CD4-positive, alpha-beta memory T cell (primary cell): ENCODE data around the gene SIGLEC6. TPM values are rescaled to one million over a fixed set of nuclear protein-coding genes. Genes with fewer than 3 reads are reported as not detected.
A peak's percentile ranks its signal among the peaks of the same experiment; 100 is the strongest.

ENCODE experiments used
- CTCF ChIA-PET: fragments of 350-600 bp; sonication (Branson Sonifier 250); formaldehyde crosslinking; loops from one replicate; lab custom pipeline; 2021; ENCODE audit warnings: inconsistent platforms; ENCODE audit not compliant: partially characterized antibody; lab: Charles Lee
- POLR2A ChIA-PET: fragments of 350-600 bp; sonication (Branson Sonifier 250); formaldehyde crosslinking; loops from one replicate; lab custom pipeline; 2021; ENCODE audit not compliant: partially characterized antibody; lab: Charles Lee
- DNase-seq, 5 donors: peaks; one replicate each; pipeline versions ENCODE4 v3.0.0 to v3.0.0-alpha.2; 2020 to 2022; ENCODE audit warnings: mixed read lengths in 1 of 5
- H3K27ac ChIP-seq: one replicate; pipeline ENCODE4 v1.7.0; 2013; ENCODE audit warnings: low read depth, low read length
- H3K27me3 ChIP-seq: 2 replicates; pipeline ENCODE4 v1.7.0; 2013; ENCODE audit warnings: mild to moderate bottlenecking, low read length, moderate library complexity; ENCODE audit not compliant: insufficient read depth
- H3K36me3 ChIP-seq: 2 replicates; pipeline ENCODE4 v1.7.0; 2013; ENCODE audit warnings: mild to moderate bottlenecking, low read length, moderate library complexity; ENCODE audit not compliant: insufficient read depth
- H3K4me1 ChIP-seq: 2 replicates; pipeline ENCODE4 v1.7.0; 2013; ENCODE audit warnings: mild to moderate bottlenecking, low read length, moderate library complexity; ENCODE audit not compliant: insufficient read depth
- H3K4me3 ChIP-seq, 2 donors: one replicate each; pipeline ENCODE4 v1.7.0; 2013; ENCODE audit warnings: low read length in 2 of 2, mild to moderate bottlenecking in 1 of 2
- H3K9me3 ChIP-seq, 2 donors: one replicate each; pipeline ENCODE4 v1.7.0; 2013; ENCODE audit warnings: low read length in 2 of 2, control low read depth in 1 of 2; ENCODE audit not compliant: control insufficient read depth in 1 of 2
- H3K27ac Mint-ChIP-seq, 7 donors: one replicate each; pipeline ENCODE4 v1.8.0; 2020 to 2021; ENCODE audit warnings: mixed read lengths in 7 of 7, mild to moderate bottlenecking in 6 of 7, inconsistent platforms in 3 of 7, moderate library complexity in 3 of 7
- H3K27me3 Mint-ChIP-seq, 2 donors: one replicate each; pipeline ENCODE4 v1.8.0; 2020 to 2021; ENCODE audit warnings: mixed read lengths in 2 of 2
- H3K36me3 Mint-ChIP-seq, 2 donors: one replicate each; pipeline ENCODE4 v1.8.0; 2020 to 2021; ENCODE audit warnings: mixed read lengths in 2 of 2, inconsistent platforms in 1 of 2, mild to moderate bottlenecking in 1 of 2
- H3K4me1 Mint-ChIP-seq, 4 donors: one replicate each; pipeline ENCODE4 v1.8.0; 2020 to 2021; ENCODE audit warnings: mixed read lengths in 4 of 4, mild to moderate bottlenecking in 1 of 4
- H3K4me3 Mint-ChIP-seq, 8 donors: one replicate each; pipeline ENCODE4 v1.8.0; 2020 to 2021; ENCODE audit warnings: mixed read lengths in 8 of 8, mild to moderate bottlenecking in 7 of 8, moderate library complexity in 6 of 8, inconsistent platforms in 3 of 8
- H3K9me3 Mint-ChIP-seq, 8 donors: one replicate each; pipeline ENCODE4 v1.8.0; 2020 to 2021; ENCODE audit warnings: mixed read lengths in 8 of 8, mild to moderate bottlenecking in 5 of 8, inconsistent platforms in 3 of 8, moderate library complexity in 1 of 8
- intact Hi-C: fragments of 100-400 bp; cut with micrococcal nuclease; formaldehyde crosslinking; loops from one replicate; pipeline ENCODE4 v1.15.1; 2023
- polyA plus RNA-seq, 2 donors: library from polyadenylated mRNA; unstranded; fragments of 300-500 nt; fragmentation: Illumina TruSeq; gene quantifications; one replicate each; pipeline ENCODE4 v1.2.3, GENCODE V29; 2021
- total RNA-seq, 2 experiments: library from RNA; stranded (reverse); gene quantifications; one replicate each; pipeline ENCODE4 v1.2.3, GENCODE V29; 2021

Gene SIGLEC6
- total and polyA plus RNA-seq, 4 experiments from 2014 or later: 0.10 TPM; not detected in 3

GRCh38 chr19:51541458-51542357, 10.2 kb upstream of the SIGLEC6 start:
- Histone ChIP-seq H3K9me3 (no peaks in the 10 kb centered on the region), H3K4me1 (no peaks in the 10 kb centered on the region), H3K27me3 (no peaks in the 10 kb centered on the region), H3K36me3 (no peaks in the 10 kb centered on the region), H3K27ac (no peak overlapping the region), H3K4me3 (no peak overlapping the region)
- H3K9me3 Mint-ChIP-seq: peaks cover 0 to 6% (median 2%) of the 10 kb centered on the region in 8 donors
- no peaks in the 10 kb centered on the region for H3K4me1 Mint-ChIP-seq
- no peak overlapping the region for H3K27ac Mint-ChIP-seq
- peaks cover 27 to 41% of the 10 kb centered on the region in 2 donors for H3K27me3 Mint-ChIP-seq
- no peaks in the 10 kb centered on the region for H3K36me3 Mint-ChIP-seq
- CTCF ChIA-PET: no interaction called here
- intact Hi-C loops: no loop called here
- POLR2A ChIA-PET: no interaction called here
- H3K4me3 Mint-ChIP-seq: peak overlapping the region in 1 of 8 donors; percentile 35
- DNase-seq: no peak

DNA sequence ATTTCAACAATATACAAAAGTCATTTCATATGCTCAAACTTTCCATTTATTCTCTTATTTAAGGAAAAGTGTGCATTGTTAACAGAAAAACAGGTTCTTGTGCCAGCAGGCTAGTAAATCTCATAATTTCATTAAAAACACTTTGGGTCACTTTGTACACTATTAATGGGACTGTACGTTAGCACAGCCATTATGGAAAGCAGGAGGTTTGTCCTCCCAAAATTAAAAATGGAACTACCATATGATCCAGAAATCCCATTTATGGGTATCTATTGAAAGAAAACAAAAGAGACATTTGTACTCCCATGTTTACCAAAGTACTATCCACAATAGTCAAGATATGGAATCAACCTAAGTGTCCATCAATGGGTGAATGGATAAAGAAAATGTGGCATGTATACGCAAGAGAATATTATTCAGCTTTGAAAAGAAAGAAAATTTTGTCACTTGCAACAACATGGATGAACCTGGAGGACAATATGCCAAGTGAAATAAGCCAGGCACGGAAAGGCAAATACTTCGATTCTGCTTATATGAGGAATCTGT, 8.4 kb upstream of the SIGLEC6 start:
- CTCF ChIA-PET: interaction anchor here (0.7 kb wide), 1 partner anchor 68 kb away, joined by 3 read pairs; no protein-coding TSS in a partner anchor
- no peaks in the 10 kb centered on the region for H3K4me1 Mint-ChIP-seq
- peaks cover 28 to 37% of the 10 kb centered on the region in 2 donors for H3K27me3 Mint-ChIP-seq

DNA sequence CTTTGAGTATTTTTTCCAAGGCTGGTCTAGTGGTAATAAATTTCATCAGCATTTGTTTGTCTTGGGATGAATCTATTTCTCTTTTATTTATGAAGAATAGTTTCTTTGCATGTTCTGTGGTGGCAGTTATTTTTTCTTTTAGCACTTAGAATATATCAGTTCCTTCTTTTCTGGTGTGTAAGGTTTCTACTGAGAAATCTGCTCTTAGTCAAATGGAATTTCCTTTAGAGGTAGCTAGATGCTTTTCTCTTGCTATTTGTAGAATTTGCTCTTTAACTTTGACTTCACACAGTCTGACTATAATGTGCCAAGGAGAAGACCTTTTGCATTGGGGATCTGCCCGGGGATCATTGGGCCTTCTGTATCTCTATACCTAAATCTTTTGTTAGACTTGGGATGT, 4.1 kb upstream of the SIGLEC6 start:
- Histone ChIP-seq H3K36me3 (no peaks in the 10 kb centered on the region), H3K9me3 (no peaks in the 10 kb centered on the region), H3K4me1 (no peaks in the 10 kb centered on the region), H3K27me3 (no peaks in the 10 kb centered on the region), H3K27ac (no peak overlapping the region), H3K4me3 (no peak overlapping the region)
- H3K4me1 Mint-ChIP-seq: no peaks in the 10 kb centered on the region
- ChIA-PET CTCF (no interaction called here), POLR2A (no interaction called here)
- H3K27ac Mint-ChIP-seq: no peak overlapping the region
- H3K4me3 Mint-ChIP-seq: no peak overlapping the region
- no peaks in the 10 kb centered on the region for H3K36me3 Mint-ChIP-seq
- intact Hi-C loops: no loop called here
- peaks cover 0 to 32% (median 5%) of the 10 kb centered on the region in 8 donors for H3K9me3 Mint-ChIP-seq
- peaks cover 29 to 33% of the 10 kb centered on the region in 2 donors for H3K27me3 Mint-ChIP-seq
- no peak for DNase-seq

More for the DNA sequence above, 8.4 kb upstream of the SIGLEC6 start:
- Mint-ChIP-seq H3K27ac (no peak overlapping the region), H3K9me3 (peaks cover 0 to 24% (median 5%) of the 10 kb centered on the region in 8 donors), H3K4me3 (no peak overlapping the region), H3K36me3 (no peaks in the 10 kb centered on the region)
- H3K4me1 ChIP-seq: no peaks in the 10 kb centered on the region
- POLR2A ChIA-PET: no interaction called here
- no peak overlapping the region for H3K27ac ChIP-seq
- H3K36me3 ChIP-seq: no peaks in the 10 kb centered on the region
- no peak for DNase-seq
- no peaks in the 10 kb centered on the region for H3K9me3 ChIP-seq
- intact Hi-C loops: no loop called here
- no peaks in the 10 kb centered on the region for H3K27me3 ChIP-seq
- H3K4me3 ChIP-seq: no peak overlapping the region

DNA sequence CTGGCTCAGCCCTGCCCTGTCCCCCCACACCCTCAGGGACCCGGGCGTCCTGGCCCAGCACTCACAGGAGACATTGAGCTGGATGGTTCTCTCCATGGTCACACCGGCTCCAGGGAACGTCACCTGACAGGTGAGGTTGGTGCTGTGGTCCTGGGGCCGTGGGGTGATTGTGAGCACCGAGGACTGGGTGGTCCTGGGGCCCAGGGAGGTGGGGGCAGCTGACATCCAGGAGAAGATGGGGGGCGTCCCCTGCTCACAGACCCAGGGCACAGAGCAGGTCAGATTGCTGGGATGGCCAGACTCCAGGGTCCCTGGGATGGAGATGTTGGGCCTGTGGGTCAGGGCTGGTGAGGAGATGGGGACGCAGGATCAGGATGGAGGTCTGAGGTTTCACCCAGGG, 854 bp downstream of the SIGLEC6 start:
- H3K4me3 ChIP-seq: no peak overlapping the region
- Mint-ChIP-seq H3K9me3 (peaks cover 0 to 14% (median 0%) of the 10 kb centered on the region in 8 donors), H3K27ac (no peak overlapping the region), H3K4me3 (no peak overlapping the region), H3K36me3 (no peaks in the 10 kb centered on the region), H3K27me3 (peaks cover 24 to 45% of the 10 kb centered on the region in 2 donors), H3K4me1 (no peaks in the 10 kb centered on the region)
- H3K9me3 ChIP-seq: no peaks in the 10 kb centered on the region
- H3K36me3 ChIP-seq: no peaks in the 10 kb centered on the region
- no peak for DNase-seq
- ChIA-PET CTCF (no interaction called here), POLR2A (no interaction called here)
- intact Hi-C loops: no loop called here
- H3K27me3 ChIP-seq: peaks cover 3% of the 10 kb centered on the region
- no peak overlapping the region for H3K27ac ChIP-seq
- H3K4me1 ChIP-seq: no peaks in the 10 kb centered on the region

GRCh38 chr19:51529301-51529700, 2.2 kb downstream of the SIGLEC6 start:
- CTCF ChIA-PET: no interaction called here
- intact Hi-C loops: no loop called here
- H3K27me3 Mint-ChIP-seq: peaks cover 17 to 43% of the 10 kb centered on the region in 2 donors

GRCh38 chr19:51525651-51526050, 5.8 kb downstream of the SIGLEC6 start:
- Histone ChIP-seq H3K27me3 (peaks cover 3% of the 10 kb centered on the region), H3K9me3 (no peaks in the 10 kb centered on the region), H3K4me1 (no peaks in the 10 kb centered on the region), H3K4me3 (no peak overlapping the region), H3K27ac (no peak overlapping the region), H3K36me3 (no peaks in the 10 kb centered on the region)
- no peaks in the 10 kb centered on the region for H3K9me3 Mint-ChIP-seq
- peaks cover 8 to 33% of the 10 kb centered on the region in 2 donors for H3K27me3 Mint-ChIP-seq
- intact Hi-C loops: no loop called here
- ChIA-PET POLR2A (no interaction called here), CTCF (interaction anchor here (1.7 kb wide), 1 partner anchor 9 kb away, joined by 3 read pairs; no protein-coding TSS in a partner anchor)
- no peak overlapping the region for H3K4me3 Mint-ChIP-seq
- H3K27ac Mint-ChIP-seq: no peak overlapping the region
- H3K36me3 Mint-ChIP-seq: no peaks in the 10 kb centered on the region
- DNase-seq: no peak
- no peaks in the 10 kb centered on the region for H3K4me1 Mint-ChIP-seq

More at GRCh38 chr19:51529301-51529700, 2.2 kb downstream of the SIGLEC6 start:
- POLR2A ChIA-PET: no interaction called here
- no peak overlapping the region for H3K27ac Mint-ChIP-seq
- Histone ChIP-seq H3K36me3 (no peaks in the 10 kb centered on the region), H3K9me3 (no peaks in the 10 kb centered on the region), H3K27ac (no peak overlapping the region), H3K4me1 (no peaks in the 10 kb centered on the region), H3K27me3 (peaks cover 3% of the 10 kb centered on the region), H3K4me3 (no peak overlapping the region)
- H3K4me3 Mint-ChIP-seq: no peak overlapping the region
- H3K4me1 Mint-ChIP-seq: no peaks in the 10 kb centered on the region
- H3K36me3 Mint-ChIP-seq: no peaks in the 10 kb centered on the region
- no peak for DNase-seq
- H3K9me3 Mint-ChIP-seq: peaks cover 0 to 2% (median 0%) of the 10 kb centered on the region in 8 donors

DNA sequence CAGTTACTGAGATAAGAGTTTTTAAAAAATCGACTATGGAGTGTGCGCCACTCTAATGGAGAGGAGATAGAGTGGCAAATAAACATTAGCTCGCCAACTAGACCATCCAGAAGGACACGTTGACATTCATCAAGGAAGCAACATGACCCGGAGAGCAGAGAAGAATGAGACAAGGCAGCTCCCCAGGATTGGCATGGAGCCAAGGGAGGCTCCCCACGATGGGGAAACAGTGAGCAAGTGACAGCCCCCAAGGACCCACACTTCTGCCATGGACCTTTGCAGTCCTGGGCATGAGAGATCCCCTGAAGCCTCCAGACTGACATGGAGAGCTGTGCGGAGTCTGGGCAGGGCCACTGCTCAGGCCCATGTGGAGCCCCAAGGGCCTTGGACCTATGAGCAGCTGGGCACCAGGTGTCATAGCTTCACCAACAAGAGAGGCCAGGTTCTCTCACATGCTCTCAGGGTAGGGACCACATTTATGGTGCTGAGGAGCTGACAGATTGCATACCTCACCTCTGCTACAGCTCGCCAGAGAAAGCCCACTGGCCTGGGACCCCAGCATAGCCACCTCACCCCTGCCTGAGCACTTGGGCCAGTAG, 6.7 kb downstream of the SIGLEC6 start:
- Mint-ChIP-seq H3K4me1 (no peaks in the 10 kb centered on the region), H3K36me3 (no peaks in the 10 kb centered on the region), H3K9me3 (no peaks in the 10 kb centered on the region), H3K27me3 (peaks cover 11 to 32% of the 10 kb centered on the region in 2 donors), H3K4me3 (no peak overlapping the region), H3K27ac (no peak overlapping the region)
- no peak for DNase-seq
- H3K36me3 ChIP-seq: no peaks in the 10 kb centered on the region
- ChIA-PET POLR2A (no interaction called here), CTCF (interaction anchor here (1.7 kb wide), 1 partner anchor 8 kb away, joined by 3 read pairs; no protein-coding TSS in a partner anchor)
- no peaks in the 10 kb centered on the region for H3K4me1 ChIP-seq
- no peak overlapping the region for H3K4me3 ChIP-seq
- H3K27ac ChIP-seq: no peak overlapping the region
- H3K9me3 ChIP-seq: no peaks in the 10 kb centered on the region
- intact Hi-C loops: no loop called here
- peaks cover 3% of the 10 kb centered on the region for H3K27me3 ChIP-seq
